Stomach (tissue), 4 donors: ENCODE results near the gene GUK1.

Experiments used
- EP300 ChIP-seq: sonication (generic); formaldehyde crosslinking; IDR thresholded peaks from one replicate; pipeline ENCODE4 v1.6.1; 2017; ENCODE audit warnings: antibody characterized with exemption
- POLR2A ChIP-seq, 4 donors: fragments of 450-650 bp; IDR thresholded peaks; one replicate each; pipeline ENCODE4 v1.6.1; 2016; ENCODE audit warnings: antibody characterized with exemption in 4 of 4, control low read depth in 2 of 4, mild to moderate bottlenecking in 1 of 4, moderate library complexity in 1 of 4
- TF ChIP-seq, protein P1 (sequence below), 7 experiments: fragments of 450-650 bp in 4 of 7; fragments of 200-600 bp in 3 of 7; sonication (generic) in 3 of 7; IDR thresholded peaks; one replicate each; pipeline ENCODE4 v1.5.1; 2016 to 2019; ENCODE audit warnings: antibody characterized with exemption in 7 of 7, control low read depth in 2 of 7, mild to moderate bottlenecking in 1 of 7

DNA sequence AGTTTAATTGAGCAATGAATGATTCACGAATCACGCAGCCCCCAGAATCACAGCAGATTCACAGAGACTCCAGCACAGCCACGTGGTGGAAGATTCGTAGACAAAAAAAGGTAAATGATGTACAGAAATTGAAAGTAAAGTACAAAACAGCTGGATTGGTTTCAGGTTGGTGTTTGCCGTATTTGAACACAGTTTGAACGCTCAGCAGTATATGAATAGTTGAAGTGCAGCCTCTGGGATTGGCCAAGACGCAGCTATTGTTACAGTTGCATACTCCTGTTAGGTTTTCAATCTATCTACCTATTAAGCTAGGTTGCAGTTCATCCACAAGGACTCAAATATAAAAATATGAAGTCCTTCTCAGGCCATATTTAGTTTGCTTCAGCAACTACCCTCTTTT lies 27.9 kb upstream of the GUK1 start:
- TF ChIP-seq, protein P1, sequence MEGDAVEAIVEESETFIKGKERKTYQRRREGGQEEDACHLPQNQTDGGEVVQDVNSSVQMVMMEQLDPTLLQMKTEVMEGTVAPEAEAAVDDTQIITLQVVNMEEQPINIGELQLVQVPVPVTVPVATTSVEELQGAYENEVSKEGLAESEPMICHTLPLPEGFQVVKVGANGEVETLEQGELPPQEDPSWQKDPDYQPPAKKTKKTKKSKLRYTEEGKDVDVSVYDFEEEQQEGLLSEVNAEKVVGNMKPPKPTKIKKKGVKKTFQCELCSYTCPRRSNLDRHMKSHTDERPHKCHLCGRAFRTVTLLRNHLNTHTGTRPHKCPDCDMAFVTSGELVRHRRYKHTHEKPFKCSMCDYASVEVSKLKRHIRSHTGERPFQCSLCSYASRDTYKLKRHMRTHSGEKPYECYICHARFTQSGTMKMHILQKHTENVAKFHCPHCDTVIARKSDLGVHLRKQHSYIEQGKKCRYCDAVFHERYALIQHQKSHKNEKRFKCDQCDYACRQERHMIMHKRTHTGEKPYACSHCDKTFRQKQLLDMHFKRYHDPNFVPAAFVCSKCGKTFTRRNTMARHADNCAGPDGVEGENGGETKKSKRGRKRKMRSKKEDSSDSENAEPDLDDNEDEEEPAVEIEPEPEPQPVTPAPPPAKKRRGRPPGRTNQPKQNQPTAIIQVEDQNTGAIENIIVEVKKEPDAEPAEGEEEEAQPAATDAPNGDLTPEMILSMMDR (IDR thresholded peaks at IDR 0.05): no peak
- TF ChIP-seq POLR2A (IDR thresholded peaks at IDR 0.05) (no peak), EP300 (no peak)
